Measurements from ENCODE around the gene VEPH1. TPM values are rescaled to one million over a fixed set of nuclear protein-coding genes. Genes with fewer than 3 reads are reported as not detected.

The VEPH1 gene
- total and polyA plus RNA-seq, 2 donors from 2014 or later = 17.8 to 29.2 TPM

DNA sequence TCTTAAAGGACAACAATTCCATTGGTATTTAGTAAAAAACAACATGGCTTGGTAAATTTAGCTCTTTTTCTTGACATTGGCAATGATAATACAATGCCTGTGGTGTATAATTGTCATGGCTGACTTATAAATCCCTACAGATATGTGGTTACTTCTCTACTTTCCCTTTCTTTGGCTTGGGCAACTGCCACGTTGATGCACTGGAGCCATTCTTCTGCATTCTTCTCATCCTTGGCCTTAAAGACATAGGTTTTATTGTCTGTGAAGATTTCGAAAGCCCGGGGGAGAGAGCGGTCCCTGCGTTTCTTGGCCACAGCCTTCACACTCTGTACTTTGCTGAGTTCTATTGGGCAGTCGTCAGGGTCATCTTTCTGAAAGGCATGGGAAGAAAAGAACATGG, 242.2 kb downstream of the VEPH1 start:
- H3K27ac ChIP-seq (ENCODE audit: low read depth in 2 of 2, low read length in 2 of 2) = no peak overlapping the region
- no peaks in the 10 kb centered on the region for H3K27me3 ChIP-seq (ENCODE audit: control insufficient read depth, insufficient read depth, low read length)
- H3K4me3 ChIP-seq (ENCODE audit: low read length in 3 of 3) = no peak overlapping the region
- no peaks in the 10 kb centered on the region for H3K4me1 ChIP-seq (ENCODE audit: control insufficient read depth in 2 of 3, insufficient read depth in 2 of 3, low read depth in 1 of 3, low read length in 3 of 3)
- no peaks in the 10 kb centered on the region for H3K9me3 ChIP-seq (ENCODE audit: control insufficient read depth in 2 of 3, insufficient read depth in 1 of 3, low read length in 3 of 3)
- FAIRE-seq (no peak), DNase-seq (no peak)
- H3K36me3 ChIP-seq (ENCODE audit: control insufficient read depth in 2 of 3, insufficient read depth in 3 of 3, low read length in 3 of 3) = peaks cover 0 to 6% (median 0%) of the 10 kb centered on the region in 3 donors
- TF ChIP-seq, protein P1, sequence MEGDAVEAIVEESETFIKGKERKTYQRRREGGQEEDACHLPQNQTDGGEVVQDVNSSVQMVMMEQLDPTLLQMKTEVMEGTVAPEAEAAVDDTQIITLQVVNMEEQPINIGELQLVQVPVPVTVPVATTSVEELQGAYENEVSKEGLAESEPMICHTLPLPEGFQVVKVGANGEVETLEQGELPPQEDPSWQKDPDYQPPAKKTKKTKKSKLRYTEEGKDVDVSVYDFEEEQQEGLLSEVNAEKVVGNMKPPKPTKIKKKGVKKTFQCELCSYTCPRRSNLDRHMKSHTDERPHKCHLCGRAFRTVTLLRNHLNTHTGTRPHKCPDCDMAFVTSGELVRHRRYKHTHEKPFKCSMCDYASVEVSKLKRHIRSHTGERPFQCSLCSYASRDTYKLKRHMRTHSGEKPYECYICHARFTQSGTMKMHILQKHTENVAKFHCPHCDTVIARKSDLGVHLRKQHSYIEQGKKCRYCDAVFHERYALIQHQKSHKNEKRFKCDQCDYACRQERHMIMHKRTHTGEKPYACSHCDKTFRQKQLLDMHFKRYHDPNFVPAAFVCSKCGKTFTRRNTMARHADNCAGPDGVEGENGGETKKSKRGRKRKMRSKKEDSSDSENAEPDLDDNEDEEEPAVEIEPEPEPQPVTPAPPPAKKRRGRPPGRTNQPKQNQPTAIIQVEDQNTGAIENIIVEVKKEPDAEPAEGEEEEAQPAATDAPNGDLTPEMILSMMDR (IDR thresholded peaks at IDR 0.05; ENCODE audit: borderline replicate concordance, extremely low read depth, insufficient read depth) = no peak
- H3K9ac ChIP-seq (ENCODE audit: low read length in 3 of 3) = no peak overlapping the region
- intact Hi-C loops (cut with DNase I) = no loop called here

DNA sequence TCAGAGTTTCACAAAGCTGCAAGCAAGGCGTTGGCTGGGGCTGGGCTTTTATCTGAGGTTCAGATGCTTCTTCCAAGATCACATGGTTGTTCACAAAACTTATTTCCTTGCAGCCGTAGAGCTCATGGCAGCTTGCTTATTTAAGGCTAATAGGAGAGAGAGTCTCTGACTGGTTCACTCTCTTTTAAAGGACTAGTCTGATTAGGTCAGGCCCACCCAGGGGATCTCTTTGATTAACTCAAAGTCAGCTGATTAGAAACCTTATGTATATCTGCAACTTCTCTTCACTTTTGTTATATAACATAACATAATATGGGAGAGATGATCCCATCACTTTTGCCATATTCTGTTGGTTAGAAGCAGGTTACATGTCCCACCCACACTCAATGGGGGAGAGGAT, 243.4 kb downstream of the VEPH1 start:
- intact Hi-C loops (cut with DNase I) = no loop called here

DNA sequence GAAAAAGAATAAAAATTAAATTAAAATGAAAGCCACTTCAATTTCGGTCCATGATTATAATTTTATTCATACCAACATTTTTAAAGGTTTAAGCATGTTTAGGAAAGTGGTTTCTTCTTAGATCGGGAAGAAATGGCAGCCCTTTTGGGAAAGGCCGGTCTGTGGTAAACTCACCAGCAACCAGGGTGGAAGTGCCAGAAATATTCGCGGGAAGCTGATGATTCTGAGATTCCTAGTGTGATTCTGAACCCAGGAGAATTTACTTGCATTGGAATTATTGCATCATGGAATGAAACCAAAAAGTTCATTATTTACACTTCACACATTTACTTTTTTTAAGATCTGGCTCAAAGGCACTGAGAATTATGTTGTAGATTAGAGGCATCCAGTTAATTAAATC, 246.1 kb downstream of the VEPH1 start:
- no peak for FAIRE-seq
- no peaks in the 10 kb centered on the region for H3K36me3 ChIP-seq (ENCODE audit: control insufficient read depth in 2 of 3, insufficient read depth in 3 of 3, low read length in 3 of 3)
- no peaks in the 10 kb centered on the region for H3K4me1 ChIP-seq (ENCODE audit: control insufficient read depth in 2 of 3, insufficient read depth in 2 of 3, low read depth in 1 of 3, low read length in 3 of 3)

More for the DNA sequence above, 243.4 kb downstream of the VEPH1 start:
- H3K4me1 ChIP-seq (ENCODE audit: control insufficient read depth in 2 of 3, insufficient read depth in 2 of 3, low read depth in 1 of 3, low read length in 3 of 3) = no peaks in the 10 kb centered on the region
- no peak for DNase-seq
- H3K9ac ChIP-seq (ENCODE audit: low read length in 3 of 3) = no peak overlapping the region
- FAIRE-seq = no peak
- H3K9me3 ChIP-seq (ENCODE audit: control insufficient read depth in 2 of 3, insufficient read depth in 1 of 3, low read length in 3 of 3) = no peaks in the 10 kb centered on the region
- no peak overlapping the region for H3K27ac ChIP-seq (ENCODE audit: low read depth in 2 of 2, low read length in 2 of 2)
- H3K4me3 ChIP-seq (ENCODE audit: low read length in 3 of 3) = no peak overlapping the region
- peaks cover 0 to 6% (median 0%) of the 10 kb centered on the region in 3 donors for H3K36me3 ChIP-seq (ENCODE audit: control insufficient read depth in 2 of 3, insufficient read depth in 3 of 3, low read length in 3 of 3)
- H3K27me3 ChIP-seq (ENCODE audit: control insufficient read depth, insufficient read depth, low read length) = no peaks in the 10 kb centered on the region
- TF ChIP-seq, protein P1 (IDR thresholded peaks at IDR 0.05; ENCODE audit: borderline replicate concordance, extremely low read depth, insufficient read depth) = no peak

More for the DNA sequence above, 246.1 kb downstream of the VEPH1 start:
- TF ChIP-seq, protein P1 (IDR thresholded peaks at IDR 0.05; ENCODE audit: borderline replicate concordance, extremely low read depth, insufficient read depth) = no peak
- H3K27ac ChIP-seq (ENCODE audit: low read depth in 2 of 2, low read length in 2 of 2) = no peak overlapping the region
- no peaks in the 10 kb centered on the region for H3K9me3 ChIP-seq (ENCODE audit: control insufficient read depth in 2 of 3, insufficient read depth in 1 of 3, low read length in 3 of 3)
- no peaks in the 10 kb centered on the region for H3K27me3 ChIP-seq (ENCODE audit: control insufficient read depth, insufficient read depth, low read length)
- no peak overlapping the region for H3K4me3 ChIP-seq (ENCODE audit: low read length in 3 of 3)
- intact Hi-C loops (cut with DNase I) = no loop called here
- no peak for DNase-seq
- no peak overlapping the region for H3K9ac ChIP-seq (ENCODE audit: low read length in 3 of 3)

Measured in kidney (tissue), 14 donors.